CD4-positive, alpha-beta T cell treated with Interleukin-1 beta for 1 hour (primary cell): ENCODE results near the gene C2orf78.
"Not testable (repeated sequence)": the region's sequence is repeated elsewhere in the genome, so short reads cannot be mapped to it uniquely, and the experiment has no call there.

ENCODE experiments used
- DNase-seq, 2 donors: peaks; one replicate each; pipeline ENCODE4 v3.0.0-alpha.2; 2020 to 2022

C2orf78 gene

DNA sequence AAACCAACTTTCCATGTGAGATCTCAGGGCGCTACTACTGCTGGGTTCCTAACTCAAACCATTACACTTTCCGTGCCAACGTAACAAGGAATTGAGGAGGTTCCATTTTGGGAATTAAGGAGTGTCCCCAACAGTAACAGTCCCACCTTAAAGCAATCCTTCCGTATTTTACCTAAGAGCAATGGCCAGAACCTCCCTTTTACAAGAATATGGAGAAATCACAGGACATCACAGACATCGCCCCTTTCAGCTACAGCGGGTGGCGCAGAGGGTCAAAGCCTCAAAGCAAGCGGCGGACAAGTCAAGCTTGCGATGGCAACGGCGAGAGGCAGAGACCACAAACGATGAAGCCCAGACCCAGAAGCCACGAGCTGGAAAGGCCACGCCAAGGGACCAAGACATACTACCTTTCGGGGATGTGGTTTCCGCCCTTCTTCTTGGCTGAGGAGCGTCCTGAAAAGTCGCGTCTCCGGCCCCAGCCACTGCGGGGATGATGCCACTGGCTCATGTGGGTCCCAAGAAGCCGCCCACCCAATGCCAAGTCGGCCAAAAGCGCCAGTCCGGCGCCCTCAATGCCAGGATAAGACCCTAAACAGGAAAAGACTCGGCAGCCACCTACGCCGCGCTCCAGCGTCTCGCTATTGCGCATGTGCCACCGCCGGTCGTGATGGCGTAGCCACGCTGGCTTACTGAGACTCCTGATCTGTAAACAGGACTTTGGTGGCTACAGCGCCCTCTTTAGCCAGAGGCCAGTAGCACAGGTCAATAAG lies 4.3 kb upstream of the C2orf78 start, which contains the start of gene DUSP11:
DUSP11 (minus strand) TSS at position 637 of the 770 bp plus-strand sequence; CDS start at position 508, 129 bp downstream.
- DNase-seq, result peak; percentile 96 to 98

GRCh38 chr2:73780237-73780582 lies 3.8 kb upstream of the C2orf78 start:
- DNase-seq, result no peak

- not testable (repeated sequence) for DNase-seq
Measured at GRCh38 chr2:73783402-73783801, 581 bp upstream of the C2orf78 start.

DNA sequence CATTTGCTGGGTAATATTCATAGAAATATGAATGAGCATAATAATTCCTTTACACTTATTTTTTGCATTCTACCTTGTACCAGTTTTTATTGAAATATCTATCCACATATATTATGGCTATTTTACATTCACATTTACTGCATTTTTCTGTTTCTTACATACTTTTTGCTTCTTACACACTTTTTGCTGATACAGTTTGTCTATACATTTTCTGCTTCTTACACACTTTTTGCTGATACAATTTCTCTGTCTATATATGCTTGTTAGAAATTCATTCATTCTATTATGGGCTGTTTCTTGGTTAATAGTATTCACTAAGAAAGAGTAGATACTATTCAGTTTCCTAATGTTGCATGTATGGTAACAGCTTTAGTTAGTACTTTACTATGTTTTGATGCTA lies 27.9 kb downstream of the C2orf78 start:
- DNase-seq, result no peak

- DNase-seq, result no peak
Measured at GRCh38 chr2:73812635-73813034, 28.7 kb downstream of the C2orf78 start.

DNA sequence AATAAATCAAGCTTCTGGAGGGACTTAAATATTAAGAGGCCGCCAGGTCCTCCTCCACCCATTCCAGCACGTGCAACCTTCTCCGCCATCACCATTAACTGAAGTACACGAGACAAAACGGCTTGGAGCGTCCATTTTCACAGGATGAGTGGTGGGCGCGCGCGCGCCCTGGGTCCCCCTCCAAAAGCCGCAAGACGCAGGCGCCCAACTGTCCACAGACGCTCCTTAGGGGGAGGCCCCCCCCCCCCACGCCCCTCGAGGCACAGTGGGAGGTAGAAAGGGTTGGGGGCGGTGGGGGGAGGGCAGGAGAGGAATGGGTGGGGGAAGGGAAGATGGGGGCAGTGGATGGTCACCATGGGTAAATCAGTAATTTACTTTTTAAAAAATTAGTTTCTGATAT lies 34.3 kb downstream of the C2orf78 start:
- no peak for DNase-seq

DNA sequence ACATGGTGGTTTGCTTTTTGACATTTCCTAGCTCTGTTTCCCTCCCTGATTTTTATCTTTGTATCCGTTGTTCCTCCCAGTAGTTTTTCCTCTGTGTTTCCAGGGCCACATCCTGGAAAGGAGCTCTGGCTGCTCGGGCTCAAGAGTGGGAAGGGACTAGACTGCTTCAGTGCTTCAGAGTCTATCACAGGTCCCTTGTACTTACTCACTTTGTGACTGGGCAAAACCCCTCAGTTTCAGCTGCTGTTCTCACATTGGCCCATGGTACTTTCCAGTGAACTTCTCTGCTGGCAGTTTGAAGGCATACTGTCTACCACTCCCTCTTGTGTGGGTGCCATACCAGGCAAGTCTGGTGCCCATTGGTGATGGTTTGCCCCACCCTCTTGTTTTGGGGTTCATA lies 37.2 kb downstream of the C2orf78 start:
- DNase-seq, result no peak

GRCh38 chr2:73821669-73822068 lies 37.7 kb downstream of the C2orf78 start:
- no peak for DNase-seq

DNA sequence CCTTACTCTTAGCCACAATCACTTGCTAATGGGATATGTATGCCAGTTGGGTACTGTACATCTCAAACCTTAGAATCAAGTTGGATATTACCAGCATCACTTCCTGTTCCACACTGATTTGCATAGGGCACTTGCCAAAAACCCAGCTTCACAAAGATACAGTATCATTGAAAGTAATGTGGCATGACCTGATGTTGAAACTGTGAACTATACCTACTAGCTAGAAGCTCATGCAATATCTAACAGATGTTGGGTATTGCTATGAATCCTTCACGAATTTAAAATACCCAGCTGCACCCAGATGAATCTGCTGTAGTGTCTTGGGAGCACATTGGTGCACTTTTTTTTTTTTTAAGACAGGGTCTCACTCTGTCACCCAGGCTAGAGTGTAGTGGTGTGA lies 38.3 kb downstream of the C2orf78 start:
- DNase-seq, result no peak

GRCh38 chr2:73822991-73823390 lies 39.0 kb downstream of the C2orf78 start:
- no peak for DNase-seq

- no peak for DNase-seq
Measured at GRCh38 chr2:73823416-73823815, 39.4 kb downstream of the C2orf78 start.

GRCh38 chr2:73823916-73824523 lies 40.0 kb downstream of the C2orf78 start:
- DNase-seq, result peak; percentile 29 to 69

GRCh38 chr2:73825408-73825807 lies 41.4 kb downstream of the C2orf78 start:
- DNase-seq, result no peak

GRCh38 chr2:73827018-73827417 lies 43.0 kb downstream of the C2orf78 start:
- peak in 1 of 2 donors; percentile 23 for DNase-seq

GRCh38 chr2:73827660-73828388 lies 43.8 kb downstream of the C2orf78 start:
- no peak for DNase-seq

GRCh38 chr2:73828389-73828817 lies 44.4 kb downstream of the C2orf78 start:
- DNase-seq, result no peak

GRCh38 chr2:73828818-73829570 lies 45.0 kb downstream of the C2orf78 start, which contains the start of gene STAMBP:
Gene STAMBP (plus strand): TSS chr2:73828961. CDS start chr2:73830857, 1,896 bp downstream.
- peak; percentile 93 to 96 for DNase-seq

- peak; percentile 1 to 49 for DNase-seq
Measured at GRCh38 chr2:73830871-73831401, 47.0 kb downstream of the C2orf78 start.

GRCh38 chr2:73832930-73833329 lies 48.9 kb downstream of the C2orf78 start:
- no peak for DNase-seq

GRCh38 chr2:73836141-73836943 lies 52.4 kb downstream of the C2orf78 start:
- no peak for DNase-seq

DNA sequence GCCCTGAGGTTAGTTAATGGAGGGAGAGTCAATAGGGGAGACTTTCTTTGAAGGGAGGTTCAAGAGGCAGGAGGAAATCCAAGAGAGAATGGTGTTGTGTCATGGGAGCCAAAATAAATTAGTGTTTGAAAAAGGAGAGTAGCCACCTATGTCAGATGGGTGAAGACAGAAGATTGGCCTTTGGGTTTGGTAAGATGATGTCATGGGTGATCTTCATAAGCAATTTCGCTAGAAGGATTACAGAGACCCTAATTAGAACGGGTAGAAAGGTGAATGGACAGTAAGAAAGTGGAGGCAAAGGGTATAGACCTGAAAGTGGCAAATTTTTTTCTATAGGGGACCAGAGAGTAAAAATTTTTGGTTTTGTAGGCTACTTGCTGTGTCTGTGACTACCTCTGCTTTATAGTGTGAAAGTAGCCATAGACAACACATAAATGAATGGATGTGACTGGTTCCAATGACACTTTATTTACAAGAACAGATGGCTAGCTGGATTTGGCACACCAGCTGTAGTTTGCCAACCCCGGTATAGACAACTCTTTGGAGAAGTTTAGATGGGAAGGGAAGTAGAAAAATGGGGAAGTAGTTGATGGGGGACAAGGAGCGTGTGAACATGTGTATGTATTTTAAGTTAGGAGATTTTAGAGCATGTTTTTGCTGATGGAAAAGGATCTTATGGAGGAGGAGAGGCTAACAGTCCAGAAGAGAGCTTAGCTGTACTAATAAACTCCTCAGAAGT lies 54.0 kb downstream of the C2orf78 start:
- DNase-seq, result no peak
